Left ventricle myocardium inferior (tissue), 1 donor: ENCODE results near the gene YARS1. TPM values are rescaled to one million over a fixed set of nuclear protein-coding genes. Genes with fewer than 3 reads are reported as not detected.

Experiments used
- DNase-seq: peaks from one replicate; pipeline ENCODE4 v3.0.0-alpha.2; 2020
- H3K27ac ChIP-seq: fragments of 200-600 bp; replicated peaks from 2 replicates; pipeline ENCODE4 v1.8.0; 2021
- H3K27me3 ChIP-seq: fragments of 200-600 bp; 2 replicates; pipeline ENCODE4 v1.8.0; 2021; ENCODE audit warnings: low read depth
- H3K36me3 ChIP-seq: fragments of 200-600 bp; 2 replicates; pipeline ENCODE4 v1.8.0; 2021
- H3K4me1 ChIP-seq: fragments of 200-600 bp; 2 replicates; pipeline ENCODE4 v1.8.0; 2021
- H3K4me3 ChIP-seq: fragments of 200-600 bp; 2 replicates; pipeline ENCODE4 v1.8.0; 2021; ENCODE audit warnings: mild to moderate bottlenecking, moderate library complexity
- H3K9me3 ChIP-seq: fragments of 200-600 bp; replicated peaks from 2 replicates; pipeline ENCODE4 v1.8.0; 2021
- CTCF ChIP-seq: fragments of 200-600 bp; IDR thresholded peaks from 2 replicates; pipeline ENCODE4 v1.8.0; 2021; ENCODE audit warnings: antibody characterized with exemption, mild to moderate bottlenecking, borderline replicate concordance
- intact Hi-C: fragments of 100-400 bp; cut with micrococcal nuclease; formaldehyde crosslinking; loops from one replicate; pipeline ENCODE4 v1.11.0; 2022
- total RNA-seq: library from RNA; stranded (reverse); fragmentation: NEBNext Ultra II Directional; extraction: Animal tissue kit (Norgen Biotek cat#: 25700); gene quantifications from one replicate; pipeline ENCODE4 v1.2.1, GENCODE V29; 2021
- donor health status: DM: no; HTN: yes; CAD: no; lungs with severe emphysema.

The YARS1 gene
- total RNA-seq, 1 donor from 2014 or later: 35.5 TPM

DNA sequence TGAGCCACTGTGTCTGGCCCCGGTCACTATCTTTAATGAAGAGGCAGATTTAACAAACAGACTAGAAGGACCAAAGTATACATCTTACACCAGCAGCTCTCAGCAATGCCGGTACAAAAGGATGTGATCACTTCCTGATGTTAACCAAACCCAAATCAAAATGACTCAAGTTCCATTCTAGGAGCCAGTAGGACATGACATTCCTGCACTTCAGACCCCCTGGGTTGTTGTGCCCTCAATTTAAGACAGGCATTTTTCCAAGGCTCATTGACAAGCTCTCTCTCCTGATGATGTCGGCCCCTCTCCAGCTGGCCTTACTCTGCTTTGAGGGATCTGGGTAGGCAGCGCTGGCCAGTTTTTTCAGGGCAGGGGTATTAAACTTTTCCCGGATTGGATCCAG lies 35.1 kb downstream of the YARS1 start:
- Histone ChIP-seq H3K4me1 (no peaks in the 10 kb centered on the region), H3K27me3 (no peaks in the 10 kb centered on the region), H3K9me3 (no peaks in the 10 kb centered on the region), H3K27ac (no peak overlapping the region), H3K4me3 (no peak overlapping the region), H3K36me3 (peaks cover 97% of the 10 kb centered on the region)
- DNase-seq: no peak
- intact Hi-C loops: no loop called here
- no peak for TF ChIP-seq CTCF

- Histone ChIP-seq H3K36me3 (peaks cover 96% of the 10 kb centered on the region), H3K9me3 (no peaks in the 10 kb centered on the region), H3K4me1 (no peaks in the 10 kb centered on the region), H3K4me3 (no peak overlapping the region), H3K27ac (no peak overlapping the region), H3K27me3 (no peaks in the 10 kb centered on the region)
- intact Hi-C loops: no loop called here
- TF ChIP-seq CTCF: no peak
- DNase-seq: no peak
These were observed 36.4 kb downstream of the YARS1 start for GRCh38 chr1:32780628-32781234.

GRCh38 chr1:32780005-32780404 lies 37.2 kb downstream of the YARS1 start:
- no peaks in the 10 kb centered on the region for H3K27me3 ChIP-seq
- no peaks in the 10 kb centered on the region for H3K9me3 ChIP-seq
- H3K27ac ChIP-seq: no peak overlapping the region
- peaks cover 96% of the 10 kb centered on the region for H3K36me3 ChIP-seq
- no peak for DNase-seq
- intact Hi-C loops: no loop called here
- no peak for TF ChIP-seq CTCF
- H3K4me1 ChIP-seq: no peaks in the 10 kb centered on the region
- no peak overlapping the region for H3K4me3 ChIP-seq

GRCh38 chr1:32779242-32779641 lies 37.9 kb downstream of the YARS1 start:
- H3K27ac ChIP-seq: no peak overlapping the region
- peaks cover 96% of the 10 kb centered on the region for H3K36me3 ChIP-seq
- no peak for TF ChIP-seq CTCF
- H3K4me1 ChIP-seq: no peaks in the 10 kb centered on the region
- no peaks in the 10 kb centered on the region for H3K27me3 ChIP-seq
- no peak for DNase-seq
- intact Hi-C loops: no loop called here
- H3K4me3 ChIP-seq: no peak overlapping the region
- no peaks in the 10 kb centered on the region for H3K9me3 ChIP-seq

GRCh38 chr1:32775640-32776337 lies 41.4 kb downstream of the YARS1 start:
- Histone ChIP-seq H3K27me3 (no peaks in the 10 kb centered on the region), H3K4me3 (no peak overlapping the region), H3K27ac (no peak overlapping the region), H3K36me3 (peaks cover 71% of the 10 kb centered on the region), H3K9me3 (no peaks in the 10 kb centered on the region), H3K4me1 (peaks cover 6% of the 10 kb centered on the region)
- DNase-seq: no peak
- TF ChIP-seq CTCF: no peak
- intact Hi-C loops: no loop called here
